ENCODE results near the gene MORF4L2.
"Not testable (repeated sequence)": the region's sequence is repeated elsewhere in the genome, so short reads cannot be mapped to it uniquely, and the experiment has no call there.

The MORF4L2 gene

GRCh38 chrX:103691059-103691458 lies 4.6 kb upstream of the MORF4L2 start:
- Mint-ChIP-seq H3K9me3 (no peaks in the 10 kb centered on the region), H3K4me1 (no peaks in the 10 kb centered on the region), H3K36me3 (no peaks in the 10 kb centered on the region), H3K4me3 (no peak overlapping the region), H3K27me3 (no peaks in the 10 kb centered on the region), H3K27ac (no peak overlapping the region)

GRCh38 chrX:103688946-103689345 lies 2.4 kb upstream of the MORF4L2 start:
- Mint-ChIP-seq H3K27me3 (no peaks in the 10 kb centered on the region), H3K27ac (no peak overlapping the region), H3K4me3 (no peak overlapping the region), H3K9me3 (no peaks in the 10 kb centered on the region), H3K4me1 (peaks cover 6% of the 10 kb centered on the region), H3K36me3 (peaks cover 5% of the 10 kb centered on the region)

- Mint-ChIP-seq H3K27ac (no peak overlapping the region), H3K4me1 (peaks cover 9% of the 10 kb centered on the region), H3K36me3 (peaks cover 9% of the 10 kb centered on the region), H3K9me3 (no peaks in the 10 kb centered on the region), H3K4me3 (no peak overlapping the region), H3K27me3 (no peaks in the 10 kb centered on the region)
Measured at GRCh38 chrX:103687696-103688201, 1.2 kb upstream of the MORF4L2 start.

- Mint-ChIP-seq H3K36me3 (peaks cover 9% of the 10 kb centered on the region), H3K9me3 (no peaks in the 10 kb centered on the region), H3K4me3 (no peak overlapping the region), H3K27me3 (no peaks in the 10 kb centered on the region), H3K4me1 (peaks cover 9% of the 10 kb centered on the region), H3K27ac (no peak overlapping the region)
Measured at GRCh38 chrX:103687073-103687695, 685 bp upstream of the MORF4L2 start.

DNA sequence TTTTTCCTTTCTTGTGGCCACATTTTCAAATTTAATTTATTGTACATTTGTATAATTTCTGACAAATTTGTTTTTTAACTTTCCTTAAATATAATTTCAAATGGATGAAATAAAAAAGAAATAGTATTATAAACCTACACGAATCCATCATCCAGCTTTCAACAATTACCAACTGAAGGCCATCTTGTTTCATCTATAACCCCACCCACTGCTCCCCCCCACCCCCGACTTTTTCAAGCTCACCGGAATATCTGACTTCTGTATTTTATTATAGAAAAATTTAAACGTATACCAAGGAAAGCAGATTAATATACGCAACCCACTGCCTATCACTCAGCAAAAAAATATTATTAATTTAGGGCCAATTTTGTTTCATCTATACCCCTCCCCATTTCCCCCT lies 1.1 kb downstream of the MORF4L2 start:
- Mint-ChIP-seq H3K27ac (peak overlapping the region; percentile 91), H3K9me3 (no peaks in the 10 kb centered on the region), H3K4me1 (peaks cover 9% of the 10 kb centered on the region), H3K4me3 (no peak overlapping the region), H3K36me3 (peaks cover 9% of the 10 kb centered on the region), H3K27me3 (no peaks in the 10 kb centered on the region)

- no peaks in the 10 kb centered on the region for H3K9me3 Mint-ChIP-seq
- peaks cover 16% of the 10 kb centered on the region for H3K36me3 Mint-ChIP-seq
- no peaks in the 10 kb centered on the region for H3K27me3 Mint-ChIP-seq
- no peak overlapping the region for H3K27ac Mint-ChIP-seq
- peaks cover 18% of the 10 kb centered on the region for H3K4me1 Mint-ChIP-seq
- no peak overlapping the region for H3K4me3 Mint-ChIP-seq
Measured at GRCh38 chrX:103681443-103681842, 5.1 kb downstream of the MORF4L2 start.

DNA sequence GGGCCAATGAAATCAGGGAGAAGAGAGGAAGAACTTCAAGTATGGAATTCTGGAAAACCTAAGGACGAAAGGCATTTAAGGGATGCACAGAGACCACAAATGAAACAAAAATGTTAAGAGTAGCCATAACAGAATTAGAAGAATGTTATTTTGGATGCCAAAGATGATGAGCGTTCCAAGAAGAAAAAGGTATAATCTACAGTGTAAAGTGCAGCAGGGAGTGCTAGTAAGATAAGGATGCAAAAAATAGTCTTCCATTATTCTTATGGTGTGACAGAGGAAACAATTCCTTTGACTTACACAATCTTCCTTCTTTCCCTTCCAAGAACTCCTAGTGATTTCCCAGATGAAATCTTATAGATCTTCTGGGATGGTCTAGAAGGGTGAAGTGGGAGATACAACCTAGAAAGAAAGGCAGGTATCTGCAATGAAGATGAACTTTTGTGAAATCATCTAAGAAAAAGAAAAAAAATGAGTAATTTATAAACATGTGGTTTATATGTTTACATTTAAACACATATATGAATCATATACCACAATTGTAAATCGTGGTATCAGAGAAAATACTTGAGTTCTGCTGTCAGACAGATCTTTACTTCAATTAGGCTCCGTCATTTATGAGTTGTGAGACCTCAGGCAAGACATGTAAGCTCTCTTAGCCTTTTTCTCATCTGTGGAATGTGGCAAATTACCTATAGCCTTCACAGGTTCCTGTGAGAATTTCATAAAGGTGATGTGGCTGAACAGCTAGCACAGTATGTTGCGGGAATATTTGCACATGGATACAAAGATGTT lies 8.1 kb downstream of the MORF4L2 start:
- Mint-ChIP-seq H3K27ac (no peak overlapping the region), H3K4me1 (peaks cover 9% of the 10 kb centered on the region), H3K9me3 (no peaks in the 10 kb centered on the region), H3K4me3 (no peak overlapping the region), H3K27me3 (no peaks in the 10 kb centered on the region), H3K36me3 (peaks cover 7% of the 10 kb centered on the region)

- Mint-ChIP-seq H3K36me3 (peaks cover 7% of the 10 kb centered on the region), H3K27me3 (no peaks in the 10 kb centered on the region), H3K27ac (no peak overlapping the region), H3K9me3 (no peaks in the 10 kb centered on the region), H3K4me3 (no peak overlapping the region), H3K4me1 (peaks cover 9% of the 10 kb centered on the region)
Measured at GRCh38 chrX:103674531-103675454, 11.7 kb downstream of the MORF4L2 start.

GRCh38 chrX:103669745-103670144 lies 16.8 kb downstream of the MORF4L2 start:
- Mint-ChIP-seq H3K27me3 (no peaks in the 10 kb centered on the region), H3K9me3 (no peaks in the 10 kb centered on the region), H3K36me3 (no peaks in the 10 kb centered on the region), H3K4me1 (no peaks in the 10 kb centered on the region), H3K4me3 (no peak overlapping the region), H3K27ac (no peak overlapping the region)

DNA sequence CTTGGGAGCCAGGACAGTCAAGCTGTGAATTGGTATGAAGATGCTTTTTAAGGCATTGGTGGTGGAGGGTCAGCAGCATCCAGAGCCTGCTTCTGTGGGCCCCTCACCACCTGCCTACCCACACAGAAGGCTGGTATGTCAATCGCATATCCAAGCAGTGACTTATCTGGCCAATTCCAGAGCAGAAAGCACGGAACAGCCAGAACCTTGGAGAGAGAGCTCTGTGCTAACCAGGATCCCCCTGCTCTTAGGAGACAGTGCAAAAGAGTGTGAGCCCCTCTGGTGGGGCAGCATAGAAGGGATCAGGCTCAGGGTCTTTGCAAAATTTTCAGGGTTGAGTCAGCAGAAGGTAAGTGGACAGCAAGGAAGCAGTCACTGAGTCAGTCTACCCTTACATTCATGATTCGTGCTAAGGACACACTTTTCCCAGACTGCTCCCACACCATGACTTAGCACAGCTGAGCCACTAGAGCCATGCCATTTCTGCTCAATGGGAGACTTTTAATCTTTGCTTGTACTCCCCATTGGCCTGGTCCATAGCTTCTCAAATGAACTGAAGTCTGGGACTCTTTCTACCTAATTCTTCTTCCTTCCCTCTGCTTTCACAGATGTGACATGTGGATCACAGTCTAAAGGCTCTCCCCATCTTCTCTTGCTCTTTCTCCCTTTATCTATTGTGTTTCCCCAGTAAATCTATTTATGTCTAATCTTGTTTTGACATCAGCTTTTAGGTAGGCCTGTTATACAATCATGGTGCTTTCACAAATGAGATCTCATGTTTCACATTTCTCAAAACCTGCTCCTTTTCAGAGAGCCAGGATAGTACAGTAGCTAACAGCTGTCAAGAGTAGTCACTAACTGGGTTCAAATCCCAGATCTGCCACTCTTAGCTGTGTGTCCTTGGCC lies 20.0 kb downstream of the MORF4L2 start:
- Mint-ChIP-seq H3K4me1 (no peaks in the 10 kb centered on the region), H3K27ac (no peak overlapping the region), H3K9me3 (no peaks in the 10 kb centered on the region), H3K36me3 (no peaks in the 10 kb centered on the region), H3K27me3 (peaks cover 4% of the 10 kb centered on the region), H3K4me3 (no peak overlapping the region)

- Mint-ChIP-seq H3K4me1 (no peaks in the 10 kb centered on the region), H3K36me3 (no peaks in the 10 kb centered on the region), H3K27ac (no peak overlapping the region), H3K4me3 (no peak overlapping the region), H3K27me3 (peaks cover 6% of the 10 kb centered on the region), H3K9me3 (no peaks in the 10 kb centered on the region)
Measured at GRCh38 chrX:103663981-103664762, 22.3 kb downstream of the MORF4L2 start.

DNA sequence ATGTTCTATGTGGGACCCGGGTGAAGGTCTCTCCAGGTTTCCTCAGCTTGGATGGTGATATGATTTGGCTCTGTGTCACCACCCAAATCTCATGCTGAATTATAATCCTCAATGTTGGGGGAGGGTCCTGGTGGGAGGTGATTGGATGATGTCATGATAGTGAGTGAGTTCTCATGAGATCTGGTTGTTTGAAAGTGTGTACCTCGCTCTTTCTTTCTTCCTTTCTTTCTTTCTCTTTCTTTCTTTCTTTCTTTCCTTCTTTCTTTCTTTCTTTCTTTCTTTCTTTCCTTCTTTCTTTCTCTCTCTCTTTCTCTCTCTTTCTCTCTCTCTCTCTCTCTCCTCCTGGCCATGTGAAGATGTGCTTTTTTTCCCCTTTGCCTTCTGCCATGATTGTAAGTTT lies 27.0 kb downstream of the MORF4L2 start:
- not testable (repeated sequence) for H3K27me3 Mint-ChIP-seq, H3K9me3 Mint-ChIP-seq, H3K4me3 Mint-ChIP-seq, H3K36me3 Mint-ChIP-seq, H3K4me1 Mint-ChIP-seq
- peak overlapping the region; percentile 52 for H3K27ac Mint-ChIP-seq

DNA sequence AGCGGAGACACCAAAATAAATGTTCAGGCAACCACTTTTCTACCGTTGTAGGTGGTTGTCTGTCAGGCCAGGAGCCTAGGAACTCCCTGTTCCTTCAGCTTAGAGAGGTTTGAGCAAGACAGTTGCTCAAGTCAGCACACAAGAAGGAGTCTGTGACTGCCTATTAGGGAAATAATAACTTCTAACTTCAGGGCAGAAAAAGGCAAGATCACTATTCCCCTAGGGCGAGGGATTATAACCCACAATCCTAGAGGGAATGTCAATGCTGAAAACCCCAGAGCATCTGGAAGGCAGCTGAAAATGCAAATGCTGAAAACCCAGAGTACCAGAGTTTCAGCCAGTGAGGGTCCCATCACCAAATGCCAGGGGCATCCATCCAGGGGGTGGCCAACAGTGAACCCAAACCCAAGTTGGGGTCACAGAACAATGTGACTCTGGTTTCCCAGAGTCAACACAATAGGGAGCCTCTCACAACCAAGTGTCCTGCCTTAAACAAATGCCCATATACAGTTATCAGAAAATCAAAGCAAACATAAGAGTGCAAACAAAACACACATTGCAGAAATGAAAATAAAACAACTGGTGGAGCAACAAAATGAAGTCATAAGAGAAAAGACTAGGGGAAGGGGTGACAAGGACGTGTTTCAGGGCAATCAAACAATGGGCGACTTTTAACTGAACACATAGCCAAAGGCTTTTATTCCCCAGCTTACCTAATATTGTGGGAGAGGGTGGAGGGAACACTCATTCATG lies 27.6 kb downstream of the MORF4L2 start:
- H3K4me3 Mint-ChIP-seq, result no peak overlapping the region
- H3K9me3 Mint-ChIP-seq, result no peaks in the 10 kb centered on the region
- H3K36me3 Mint-ChIP-seq, result no peaks in the 10 kb centered on the region
- no peak overlapping the region for H3K27ac Mint-ChIP-seq
- H3K4me1 Mint-ChIP-seq, result peaks cover 3% of the 10 kb centered on the region
- peaks cover 4% of the 10 kb centered on the region for H3K27me3 Mint-ChIP-seq

DNA sequence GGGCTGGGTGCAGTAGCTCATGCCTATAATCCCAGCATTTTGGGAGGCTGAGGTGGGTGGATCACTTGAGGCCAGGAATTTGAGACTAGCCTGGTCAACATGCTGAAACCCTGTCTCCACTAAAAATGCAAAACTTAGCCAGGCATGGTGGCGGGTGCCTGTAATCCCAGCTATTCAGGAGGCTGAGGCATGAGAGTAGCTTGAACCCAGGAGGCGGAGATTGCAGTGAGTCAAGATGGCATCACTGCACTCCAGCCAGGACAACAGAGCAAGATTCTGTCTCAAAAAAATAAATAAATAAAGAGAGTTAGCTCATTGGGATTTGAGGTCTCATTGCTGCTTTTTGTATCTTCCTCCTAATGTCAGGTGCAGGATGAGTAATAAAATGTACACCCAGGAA lies 29.4 kb downstream of the MORF4L2 start:
- not testable (repeated sequence) for H3K9me3 Mint-ChIP-seq, H3K4me3 Mint-ChIP-seq, H3K4me1 Mint-ChIP-seq, H3K36me3 Mint-ChIP-seq, H3K27ac Mint-ChIP-seq, H3K27me3 Mint-ChIP-seq
